Stomach (tissue), 4 donors: ENCODE results near the gene WNT3.

ENCODE experiments used
- CTCF ChIP-seq, 7 experiments: fragments of 450-650 bp in 4 of 7; fragments of 200-600 bp in 3 of 7; sonication (generic) in 3 of 7; IDR thresholded peaks; one replicate each; pipeline ENCODE4 v1.5.1; 2016 to 2019; ENCODE audit warnings: antibody characterized with exemption in 7 of 7, control low read depth in 2 of 7, mild to moderate bottlenecking in 1 of 7
- EP300 ChIP-seq: sonication (generic); formaldehyde crosslinking; IDR thresholded peaks from one replicate; pipeline ENCODE4 v1.6.1; 2017; ENCODE audit warnings: antibody characterized with exemption
- POLR2A ChIP-seq, 4 donors: fragments of 450-650 bp; IDR thresholded peaks; one replicate each; pipeline ENCODE4 v1.6.1; 2016; ENCODE audit warnings: antibody characterized with exemption in 4 of 4, control low read depth in 2 of 4, mild to moderate bottlenecking in 1 of 4, moderate library complexity in 1 of 4

- TF ChIP-seq CTCF (IDR thresholded peaks at IDR 0.05): no peak
- TF ChIP-seq POLR2A (IDR thresholded peaks at IDR 0.05): no peak
- TF ChIP-seq EP300: no peak
Observed at GRCh38 chr17:46818316-46818928, at the start of gene WNT3.
